ENCODE data around the gene CDHR2.

DNA sequence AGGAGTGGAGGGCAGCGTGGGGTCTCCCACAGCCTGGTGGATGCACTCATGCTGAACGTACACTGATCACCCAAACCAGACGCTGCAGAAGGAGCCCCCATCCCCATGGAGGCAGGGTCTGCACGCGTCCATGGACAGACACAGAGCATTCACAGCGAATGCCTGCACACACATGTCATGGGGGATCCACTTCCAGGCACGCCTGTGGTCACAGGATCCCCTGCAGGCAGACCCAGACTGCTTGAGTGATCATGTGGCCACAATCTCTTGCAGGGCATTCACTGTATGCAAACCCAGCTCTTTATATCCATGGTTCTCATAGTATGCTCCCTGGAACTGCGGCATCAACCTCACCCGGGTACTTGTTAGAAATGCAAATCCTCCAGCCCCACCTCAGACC, 75.8 kb downstream of the CDHR2 start:
- no peak for TF ChIP-seq GATA2 (IDR thresholded peaks at IDR 0.05; ENCODE audit: low read depth, low read length)
- TF ChIP-seq GATA3 (IDR thresholded peaks at IDR 0.05; ENCODE audit: low read depth, low read length), result no peak
